Measurements from ENCODE around the gene TGFBR3L.
A peak's percentile ranks its signal among the peaks of the same experiment; 100 is the strongest.
"Not testable (repeated sequence)": the region's sequence is repeated elsewhere in the genome, so short reads cannot be mapped to it uniquely, and the experiment has no call there.

The TGFBR3L gene

DNA sequence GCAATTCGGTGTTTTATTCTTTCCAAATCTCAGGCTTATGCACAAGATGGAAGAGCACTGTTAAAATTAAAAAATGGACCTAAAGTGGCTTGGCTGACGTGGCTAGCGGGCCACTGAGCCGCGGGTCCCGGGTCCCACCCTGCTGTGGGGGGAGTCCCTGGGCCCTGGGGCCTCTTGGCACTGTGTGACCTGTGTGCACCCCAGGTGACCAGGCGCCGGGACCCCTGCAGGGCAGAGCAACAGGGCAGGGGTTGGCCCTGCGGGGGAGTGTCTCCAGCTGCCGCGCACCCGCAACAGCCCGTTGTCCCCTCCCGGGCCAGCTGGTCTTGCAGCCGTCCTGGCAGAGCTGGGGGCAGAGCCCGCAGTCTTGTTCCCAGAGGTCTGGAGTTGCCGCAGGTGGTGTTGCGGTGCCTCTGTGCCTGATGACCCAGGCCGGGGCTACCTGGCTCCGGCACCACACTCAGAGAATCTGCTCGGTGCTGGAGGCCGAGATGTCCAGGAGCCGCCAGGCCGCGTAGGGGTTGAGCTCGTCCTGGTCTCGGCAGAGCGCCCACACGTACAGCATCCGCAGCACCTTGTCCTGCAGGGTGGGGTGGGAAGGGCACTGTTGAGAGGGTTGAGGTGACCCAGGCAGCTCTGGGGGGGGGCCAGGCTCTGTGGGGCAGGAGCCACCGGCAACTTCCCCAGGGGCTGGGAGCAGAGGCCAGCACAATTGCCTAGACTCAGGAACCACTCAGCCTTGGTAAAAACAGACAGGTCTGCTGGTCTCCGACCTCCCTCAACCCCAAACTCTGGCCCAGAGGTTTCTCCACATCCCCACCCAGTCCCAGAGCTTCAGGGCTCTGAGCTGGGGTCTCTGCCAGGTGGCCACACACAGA lies 12.3 kb downstream of the TGFBR3L start:
- Histone ChIP-seq H3K4me3 (replicated peaks; ENCODE audit: low read depth, low read length) (no peak overlapping the region), H3K27me3 (replicated peaks; ENCODE audit: control insufficient read depth, insufficient read depth, low read length) (no peaks in the 10 kb centered on the region), H3K36me3 (ENCODE audit: control insufficient read depth, insufficient read depth, low read length) (peaks cover 7% of the 10 kb centered on the region)
- peak; percentile 31 for DNase-seq (ENCODE audit: extremely low read depth, insufficient read length)
- TF ChIP-seq, protein P1, sequence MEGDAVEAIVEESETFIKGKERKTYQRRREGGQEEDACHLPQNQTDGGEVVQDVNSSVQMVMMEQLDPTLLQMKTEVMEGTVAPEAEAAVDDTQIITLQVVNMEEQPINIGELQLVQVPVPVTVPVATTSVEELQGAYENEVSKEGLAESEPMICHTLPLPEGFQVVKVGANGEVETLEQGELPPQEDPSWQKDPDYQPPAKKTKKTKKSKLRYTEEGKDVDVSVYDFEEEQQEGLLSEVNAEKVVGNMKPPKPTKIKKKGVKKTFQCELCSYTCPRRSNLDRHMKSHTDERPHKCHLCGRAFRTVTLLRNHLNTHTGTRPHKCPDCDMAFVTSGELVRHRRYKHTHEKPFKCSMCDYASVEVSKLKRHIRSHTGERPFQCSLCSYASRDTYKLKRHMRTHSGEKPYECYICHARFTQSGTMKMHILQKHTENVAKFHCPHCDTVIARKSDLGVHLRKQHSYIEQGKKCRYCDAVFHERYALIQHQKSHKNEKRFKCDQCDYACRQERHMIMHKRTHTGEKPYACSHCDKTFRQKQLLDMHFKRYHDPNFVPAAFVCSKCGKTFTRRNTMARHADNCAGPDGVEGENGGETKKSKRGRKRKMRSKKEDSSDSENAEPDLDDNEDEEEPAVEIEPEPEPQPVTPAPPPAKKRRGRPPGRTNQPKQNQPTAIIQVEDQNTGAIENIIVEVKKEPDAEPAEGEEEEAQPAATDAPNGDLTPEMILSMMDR (IDR thresholded peaks at IDR 0.05; ENCODE audit: insufficient read depth, low read length, poor library complexity, severe bottlenecking), result no peak

DNA sequence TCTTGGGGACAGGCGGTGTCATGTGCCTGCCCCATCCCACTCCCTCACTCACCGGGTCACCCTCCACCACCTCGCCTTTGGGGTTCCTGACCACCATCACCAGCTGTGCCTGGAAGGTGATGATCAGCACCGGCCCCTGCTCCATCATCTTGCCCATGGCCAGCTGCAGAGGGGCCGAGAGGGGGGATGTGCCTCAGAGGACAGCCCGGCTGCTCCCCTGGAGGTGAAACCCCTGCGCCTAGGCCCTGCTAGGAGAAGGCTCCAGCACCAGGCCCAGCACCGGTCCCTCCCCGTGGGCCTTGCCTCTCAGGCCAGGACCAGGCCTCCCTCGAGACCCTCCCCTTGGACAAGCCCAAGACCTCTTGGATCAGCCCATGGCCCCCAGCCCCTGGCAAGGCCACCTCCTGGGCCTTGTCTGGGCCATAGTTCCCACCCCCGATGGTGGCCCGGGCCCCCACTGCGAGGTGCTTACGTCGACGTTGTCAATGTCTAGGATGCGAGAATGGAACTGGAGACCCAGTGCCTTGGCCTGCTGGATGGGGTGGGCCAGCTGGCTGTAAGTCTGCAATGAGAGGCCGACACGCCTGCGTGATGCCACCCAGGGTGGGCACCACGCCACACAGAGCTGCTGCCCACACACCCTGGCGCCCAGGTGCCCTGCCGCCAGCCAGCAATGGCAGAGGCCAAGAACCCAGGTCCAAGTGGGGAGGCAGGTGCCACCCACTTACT lies 13.1 kb downstream of the TGFBR3L start:
- peak; percentile 14 for DNase-seq (ENCODE audit: extremely low read depth, insufficient read length)
- no peaks in the 10 kb centered on the region for H3K27me3 ChIP-seq (replicated peaks; ENCODE audit: control insufficient read depth, insufficient read depth, low read length)
- H3K36me3 ChIP-seq (ENCODE audit: control insufficient read depth, insufficient read depth, low read length), result peaks cover 10% of the 10 kb centered on the region
- H3K4me3 ChIP-seq (replicated peaks; ENCODE audit: low read depth, low read length), result no peak overlapping the region
- TF ChIP-seq, protein P1 (IDR thresholded peaks at IDR 0.05; ENCODE audit: insufficient read depth, low read length, poor library complexity, severe bottlenecking), result no peak

DNA sequence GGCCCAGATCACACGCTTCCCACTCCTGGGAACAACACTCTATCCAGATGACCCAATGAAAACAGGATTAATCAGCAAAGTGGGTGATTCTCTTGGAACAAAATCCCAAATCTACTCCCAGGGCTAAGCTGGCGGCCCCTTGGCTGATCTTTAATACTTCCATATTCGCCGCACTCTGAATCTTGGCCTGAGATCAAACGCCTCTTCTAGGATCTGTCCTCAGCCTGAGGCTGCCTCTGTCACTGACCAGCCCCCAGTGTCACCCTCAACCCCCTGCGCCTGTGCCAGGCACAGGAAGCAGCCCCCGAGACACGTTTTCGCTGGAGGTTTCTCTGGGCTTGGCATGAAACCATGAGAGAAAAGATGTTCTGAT lies 13.7 kb downstream of the TGFBR3L start:
- no peak overlapping the region for H3K4me3 ChIP-seq (replicated peaks; ENCODE audit: low read depth, low read length)
- TF ChIP-seq, protein P1 (IDR thresholded peaks at IDR 0.05; ENCODE audit: insufficient read depth, low read length, poor library complexity, severe bottlenecking), result no peak
- peaks cover 11% of the 10 kb centered on the region for H3K36me3 ChIP-seq (ENCODE audit: control insufficient read depth, insufficient read depth, low read length)
- no peak for DNase-seq (ENCODE audit: extremely low read depth, insufficient read length)
- H3K27me3 ChIP-seq (replicated peaks; ENCODE audit: control insufficient read depth, insufficient read depth, low read length), result no peaks in the 10 kb centered on the region

DNA sequence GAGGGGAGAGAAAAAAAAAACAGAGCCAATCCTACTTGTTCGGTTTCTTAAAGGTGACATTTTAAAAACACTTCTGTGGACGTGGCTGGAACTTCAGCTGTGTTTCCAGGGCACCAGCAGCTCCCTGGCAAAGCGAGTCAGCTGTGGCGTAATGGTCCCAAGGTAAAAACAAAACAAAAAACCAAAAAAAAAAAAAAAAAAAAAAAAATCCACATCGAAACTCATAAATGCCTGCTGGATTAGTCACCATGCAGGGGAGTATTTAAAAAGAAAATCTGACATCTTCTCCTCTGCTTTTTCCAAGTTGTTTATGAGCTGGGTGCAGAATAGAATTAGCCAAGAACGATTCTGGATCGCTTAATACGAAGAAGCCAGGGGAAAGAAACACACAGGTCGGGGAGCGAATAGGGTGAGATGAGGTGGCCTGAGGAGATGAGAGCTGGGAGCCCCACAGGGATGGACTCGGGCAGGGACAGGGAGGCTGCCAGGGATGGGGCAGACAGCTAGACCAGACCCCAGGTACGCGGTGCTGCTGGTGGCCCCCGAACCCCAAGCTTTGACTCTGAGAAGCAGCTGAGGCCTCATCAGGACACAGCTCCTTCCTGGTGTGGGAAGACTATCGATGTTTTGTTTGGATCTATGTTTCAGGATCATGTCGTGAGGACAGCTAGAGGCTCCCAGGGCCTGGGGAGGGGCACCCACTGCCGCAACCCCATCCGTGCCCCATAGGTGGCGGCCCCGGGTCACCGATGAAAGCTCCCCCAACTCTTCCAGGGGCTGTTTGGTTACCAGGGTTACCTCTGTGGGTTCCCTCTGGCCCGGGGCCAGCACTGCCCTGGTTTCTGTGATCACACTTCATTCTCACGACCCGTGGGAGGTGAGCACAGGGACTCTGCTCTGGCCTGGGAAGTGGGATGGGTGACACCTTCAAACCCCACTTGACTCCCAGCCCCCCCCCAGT lies 14.4 kb downstream of the TGFBR3L start:
- Histone ChIP-seq H3K27me3 (replicated peaks; ENCODE audit: control insufficient read depth, insufficient read depth, low read length) (no peaks in the 10 kb centered on the region), H3K4me3 (replicated peaks; ENCODE audit: low read depth, low read length) (no peak overlapping the region), H3K36me3 (ENCODE audit: control insufficient read depth, insufficient read depth, low read length) (peaks cover 14% of the 10 kb centered on the region)
- DNase-seq (ENCODE audit: extremely low read depth, insufficient read length), result peak; percentile 74
- TF ChIP-seq, protein P1 (IDR thresholded peaks at IDR 0.05; ENCODE audit: insufficient read depth, low read length, poor library complexity, severe bottlenecking), result peak; percentile 62

DNA sequence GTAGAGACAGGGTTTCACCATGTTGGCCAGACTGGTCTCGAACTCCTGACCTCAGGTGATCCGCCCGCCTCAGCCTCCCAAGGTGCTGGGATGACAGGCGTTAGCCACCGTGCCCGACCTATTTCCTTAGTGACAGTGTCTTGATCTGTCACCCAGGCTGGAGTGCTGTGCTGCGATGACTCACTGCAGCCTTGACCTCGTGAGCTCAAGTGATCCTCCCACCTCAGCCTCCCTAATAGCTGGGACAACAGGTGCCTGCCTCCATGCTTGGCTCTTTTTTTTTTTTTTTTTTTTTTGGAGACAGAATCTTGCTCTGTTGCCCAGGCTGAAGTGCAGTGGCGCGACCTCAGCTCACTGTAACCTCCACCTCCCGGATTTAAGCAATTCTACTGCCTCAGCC lies 15.4 kb downstream of the TGFBR3L start:
- H3K4me3 ChIP-seq (replicated peaks; ENCODE audit: low read depth, low read length); H3K27me3 ChIP-seq (replicated peaks; ENCODE audit: control insufficient read depth, insufficient read depth, low read length); DNase-seq (ENCODE audit: extremely low read depth, insufficient read length): not testable (repeated sequence)
- H3K36me3 ChIP-seq (ENCODE audit: control insufficient read depth, insufficient read depth, low read length), result peaks cover 19% of the 10 kb centered on the region

All from GM06990 (cell line).